GM19468 (cell line): ENCODE results near the gene LOXHD1.

Experiments used
- ATAC-seq: cut with Tn5 transposase; IDR thresholded peaks from one replicate; pipeline ENCODE4 v1.9.1; 2021; ENCODE audit warnings: mild to moderate bottlenecking, moderate library complexity, moderate number of reproducible peaks; ENCODE audit not compliant: unreplicated experiment; ENCODE audit errors: extremely low read depth

LOXHD1 gene

DNA sequence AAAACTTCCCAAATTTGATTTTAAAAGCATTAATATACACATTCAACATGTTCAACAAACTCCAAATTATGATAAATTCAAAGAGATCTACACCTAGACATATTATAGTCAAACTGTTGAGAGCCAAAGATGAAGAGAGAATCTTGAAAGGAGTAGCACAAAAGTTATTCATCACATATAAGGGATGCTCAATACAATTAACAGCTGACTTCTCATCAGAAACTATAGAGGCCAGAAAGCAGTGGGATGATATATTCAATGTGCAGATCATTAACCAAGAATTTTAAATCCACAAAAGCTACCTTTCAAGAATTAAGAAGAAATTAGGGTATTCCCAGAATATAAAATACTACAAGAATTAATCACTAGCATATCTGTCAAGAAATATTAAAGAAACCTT is 75.4 kb downstream of the LOXHD1 start:
- no peak for ATAC-seq

DNA sequence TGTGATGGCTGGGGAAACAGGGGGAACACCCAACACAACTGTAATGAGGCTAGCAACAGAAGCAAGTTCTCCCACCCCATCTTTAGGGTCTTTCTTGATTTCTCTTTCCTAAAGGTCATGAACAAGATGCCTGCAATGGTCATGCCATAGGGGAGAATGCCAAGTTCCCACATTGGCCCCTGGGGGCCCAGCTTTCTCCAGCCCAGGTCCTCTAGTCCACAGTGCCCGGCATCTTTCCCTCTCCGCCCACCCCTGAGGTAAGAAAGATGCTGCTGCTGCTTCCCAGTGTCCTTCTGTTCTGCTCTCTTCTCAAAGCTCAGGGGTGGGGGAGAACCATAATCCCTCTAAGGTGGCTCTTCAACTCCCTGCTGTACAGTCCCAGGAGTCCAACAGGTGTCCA is 78.0 kb downstream of the LOXHD1 start:
- ATAC-seq, result no peak

DNA sequence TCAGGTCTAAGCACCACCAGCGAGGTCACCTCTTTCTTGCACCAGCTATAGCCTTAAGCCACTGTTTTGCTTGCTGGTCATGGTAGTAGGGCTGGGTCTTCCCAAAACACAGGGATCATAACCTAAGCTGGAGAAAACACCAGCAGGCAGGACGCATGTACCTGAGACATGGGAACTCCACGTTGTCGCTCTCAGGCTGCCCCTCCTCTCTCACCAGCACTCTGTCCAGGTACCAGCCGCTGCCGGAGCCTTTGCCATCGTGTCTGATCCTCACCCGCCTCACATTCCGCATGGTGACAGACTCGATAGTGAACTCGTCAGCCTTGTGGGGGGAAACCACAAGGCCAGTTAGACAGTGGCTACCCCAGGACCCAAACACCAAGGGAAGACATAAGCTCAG is 79.5 kb downstream of the LOXHD1 start:
- no peak for ATAC-seq

DNA sequence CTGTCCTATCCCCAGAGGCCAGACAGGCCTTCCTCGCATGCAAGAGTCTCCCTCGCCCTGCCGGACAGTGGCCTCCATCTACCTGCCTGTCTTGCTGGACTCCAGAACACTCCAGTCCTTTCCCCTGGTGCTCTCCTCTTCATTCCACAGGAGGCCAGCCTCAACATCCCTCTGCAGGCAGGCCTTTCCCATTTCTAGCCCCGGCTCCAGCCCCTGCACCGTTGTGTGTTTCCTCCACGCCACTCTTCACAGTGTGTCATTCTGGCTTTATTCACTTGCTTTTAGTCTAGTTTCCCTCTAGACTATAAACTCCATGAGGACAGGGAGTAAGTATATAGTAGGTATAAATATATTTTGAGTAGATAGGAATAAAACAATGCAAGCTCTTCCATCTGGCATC is 81.2 kb downstream of the LOXHD1 start:
- no peak for ATAC-seq

DNA sequence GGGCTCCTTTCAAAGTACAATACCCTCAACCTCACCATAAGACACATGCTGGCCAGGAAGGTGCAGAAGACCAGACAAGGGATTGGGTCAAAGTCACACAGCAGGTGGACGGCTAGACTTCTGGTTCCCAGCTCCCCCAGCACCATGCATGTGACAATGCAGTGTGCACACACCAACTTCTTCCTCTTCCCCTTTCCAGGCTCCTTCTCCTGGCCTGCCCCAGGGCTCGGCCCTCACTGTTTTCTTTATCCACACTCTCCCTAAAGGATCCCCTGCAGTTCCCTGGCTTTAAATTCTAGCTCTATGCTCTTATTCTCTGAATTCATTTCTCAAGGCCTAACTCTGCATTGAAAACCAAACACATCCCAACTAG is 82.3 kb downstream of the LOXHD1 start:
- ATAC-seq, result no peak

DNA sequence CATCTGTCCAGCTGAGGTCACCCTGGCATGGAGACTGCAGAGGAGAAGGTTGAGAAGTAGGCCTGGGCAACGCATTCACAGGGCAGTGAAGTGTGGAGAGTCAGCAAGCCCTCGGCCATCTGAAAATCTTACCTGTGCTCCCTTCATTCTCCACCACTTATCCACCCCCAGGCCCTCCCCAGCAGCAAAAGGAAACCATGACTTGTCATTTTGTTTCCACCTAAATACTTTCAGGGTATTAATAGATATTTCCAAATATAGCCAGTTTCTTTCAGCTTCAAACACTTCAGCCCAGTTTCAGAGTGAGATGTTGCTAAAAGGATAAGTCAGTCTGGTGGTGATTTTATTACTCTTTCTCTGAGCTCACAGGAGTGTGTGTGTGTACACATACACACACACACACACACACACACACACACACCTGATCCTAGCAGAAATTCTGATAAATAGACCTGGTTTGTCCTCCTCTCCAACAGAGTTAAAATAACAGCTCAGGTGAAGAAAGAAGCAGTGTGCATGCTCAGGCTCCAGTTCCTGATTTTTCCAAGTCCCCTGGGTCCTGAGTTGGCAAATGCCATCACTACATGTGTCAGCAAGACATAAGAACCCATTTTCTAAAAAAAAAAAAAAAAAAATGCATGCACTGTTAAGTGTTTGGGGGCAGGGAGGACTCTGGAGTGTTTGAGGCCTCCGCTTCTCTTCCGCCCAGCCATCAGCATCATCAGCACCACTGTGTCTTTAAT is 82.8 kb downstream of the LOXHD1 start:
- ATAC-seq, result no peak

DNA sequence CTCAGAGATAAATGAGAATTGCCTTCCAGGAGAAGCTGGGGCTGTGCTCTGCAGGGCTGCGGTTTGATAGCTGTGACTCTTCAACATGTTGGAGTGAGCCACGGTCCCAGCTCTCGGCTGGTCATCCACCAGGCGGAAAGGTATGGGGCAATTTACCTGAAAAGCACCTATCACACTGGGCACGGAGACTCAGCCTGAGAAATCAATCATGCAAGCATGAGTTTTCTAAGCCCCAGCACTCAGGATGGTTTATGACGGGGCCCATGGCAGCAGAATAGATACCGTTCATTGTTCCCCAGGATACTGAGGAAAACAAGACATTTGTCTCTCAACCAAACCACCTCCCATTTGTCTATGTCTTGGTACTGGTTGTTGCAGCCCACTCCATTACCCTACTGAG is 83.9 kb downstream of the LOXHD1 start:
- no peak for ATAC-seq

DNA sequence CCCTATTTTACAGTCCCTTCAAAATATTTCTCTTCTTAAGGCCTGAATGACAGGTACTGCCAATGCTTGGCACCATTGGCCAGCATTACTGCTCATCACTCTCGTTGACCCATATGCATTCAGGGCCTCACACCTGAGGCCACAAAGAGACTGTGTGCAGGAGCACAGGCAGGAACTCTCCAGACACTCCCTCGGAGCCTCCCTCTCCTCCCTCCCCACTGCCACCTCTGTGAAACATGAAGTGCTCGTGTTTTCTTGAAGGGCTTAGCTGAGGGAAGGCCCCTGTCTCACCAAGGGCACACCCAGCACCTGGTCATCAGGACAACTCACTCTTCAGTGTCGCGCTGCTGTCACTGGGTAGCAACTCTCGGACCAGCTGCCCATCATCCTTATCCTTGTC is 85.3 kb downstream of the LOXHD1 start:
- ATAC-seq, result no peak

DNA sequence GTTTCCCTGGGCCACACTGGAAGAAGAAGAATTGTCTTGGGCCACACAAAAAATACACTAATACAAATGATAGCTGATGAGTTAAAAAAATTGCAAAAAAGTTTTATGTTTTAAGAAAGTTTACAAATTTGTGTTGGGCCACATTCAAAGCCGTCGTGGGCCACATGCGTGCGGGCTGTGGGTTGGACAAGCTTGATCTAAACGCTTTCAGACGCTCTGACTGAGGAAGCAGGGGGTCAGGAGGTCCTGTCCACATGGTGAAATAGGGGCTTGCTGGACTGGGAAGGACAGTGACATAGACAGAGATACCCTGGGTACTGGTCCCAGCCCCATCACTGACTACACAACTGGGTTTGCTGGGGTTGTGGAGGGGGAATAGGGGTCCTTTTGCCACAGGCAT is 86.4 kb downstream of the LOXHD1 start:
- no peak for ATAC-seq

DNA sequence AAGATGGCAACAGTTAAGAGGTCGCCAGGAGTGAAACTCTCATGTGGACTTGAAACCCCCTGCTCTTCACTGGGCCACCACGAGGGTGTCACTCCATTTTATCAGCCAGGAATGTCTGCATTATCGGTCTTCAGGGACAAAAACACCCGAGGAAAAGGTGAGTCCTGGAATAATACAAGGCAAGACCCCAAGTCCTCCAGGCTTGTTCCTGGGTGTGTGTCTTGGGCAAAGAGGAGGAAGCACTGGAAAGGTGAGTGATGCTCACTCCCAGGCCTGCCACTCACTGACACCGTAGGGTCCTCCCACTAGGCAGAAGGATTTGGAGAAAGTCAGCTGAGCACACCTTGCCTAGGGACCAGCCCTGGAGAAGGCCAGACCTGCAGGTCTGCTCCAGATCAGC is 86.9 kb downstream of the LOXHD1 start:
- ATAC-seq, result no peak

DNA sequence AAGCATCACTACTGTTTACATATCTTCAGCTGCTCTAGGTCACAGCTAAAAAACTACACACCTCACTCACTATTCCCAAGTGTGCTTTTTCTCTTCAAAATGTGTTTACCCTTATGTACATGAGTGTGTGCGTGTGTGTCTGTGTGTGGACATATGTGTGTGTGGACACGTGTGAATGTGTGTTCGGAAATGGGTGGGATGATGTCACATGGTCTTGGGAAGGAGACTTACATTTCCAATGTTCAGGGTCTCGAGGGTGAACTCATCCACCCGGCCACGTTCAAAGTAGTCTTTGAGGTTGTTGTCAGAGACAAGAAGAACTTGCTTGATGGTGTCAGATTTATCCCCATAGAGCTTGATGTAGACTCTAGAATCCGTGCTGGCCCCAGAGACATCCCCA is 87.8 kb downstream of the LOXHD1 start:
- ATAC-seq, result no peak

DNA sequence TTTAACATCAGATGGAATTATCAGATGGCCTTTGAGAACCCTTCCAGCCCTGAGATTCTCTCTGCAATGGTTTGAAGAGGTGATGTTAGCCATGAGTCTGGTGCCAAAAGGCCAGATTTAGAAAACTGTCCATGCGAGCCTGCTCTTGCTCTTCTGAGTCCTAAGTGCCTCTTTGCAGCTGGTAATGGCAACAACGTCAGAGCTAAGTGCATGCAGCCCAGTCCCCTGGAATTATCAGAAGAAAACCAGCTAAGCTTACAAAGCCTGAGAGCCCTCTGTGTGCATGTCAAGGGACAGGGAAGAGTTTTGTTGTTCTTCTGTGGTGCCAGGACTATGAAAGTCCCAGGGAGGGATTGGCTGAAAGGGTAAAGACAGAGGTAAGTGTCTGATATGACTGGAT is 89.8 kb downstream of the LOXHD1 start:
- ATAC-seq, result no peak

DNA sequence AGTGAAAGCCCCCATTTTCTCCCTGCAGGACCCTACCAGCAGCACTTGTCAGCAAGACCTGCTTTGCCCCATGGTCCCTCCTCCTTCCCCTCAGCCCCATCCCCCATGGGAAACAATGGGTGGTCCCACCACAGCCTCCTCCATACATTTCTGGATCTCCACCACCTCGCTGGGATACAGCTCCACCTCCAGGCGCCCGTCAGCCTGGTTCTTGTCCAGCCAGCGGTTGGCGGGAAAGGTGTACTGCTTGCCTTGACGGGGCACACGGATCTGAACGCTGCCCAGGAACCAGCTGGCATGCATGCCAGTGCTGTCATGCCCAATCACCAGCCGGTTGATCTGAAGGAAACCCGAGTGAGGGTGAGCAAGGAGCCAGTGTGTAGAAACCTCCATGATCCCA is 90.9 kb downstream of the LOXHD1 start:
- ATAC-seq, result no peak

DNA sequence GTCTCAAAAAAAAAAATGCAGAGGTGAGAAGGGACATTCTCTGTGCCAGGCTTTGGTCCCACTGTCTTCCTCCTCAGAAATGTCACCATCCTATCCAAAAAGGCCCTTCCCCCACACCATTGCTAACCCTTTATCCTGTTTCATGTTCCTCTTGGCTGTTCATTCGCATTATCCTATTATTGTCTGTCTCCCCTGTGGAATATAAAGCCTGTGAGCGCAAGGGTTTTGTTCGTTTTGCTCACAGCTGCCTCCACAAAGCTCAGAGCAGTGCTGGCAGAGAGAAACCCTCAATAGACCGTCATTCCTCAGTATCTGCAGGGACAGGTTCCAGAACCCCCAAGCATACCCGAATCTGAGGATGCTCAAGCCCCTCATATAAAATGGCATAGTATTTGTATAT is 91.8 kb downstream of the LOXHD1 start:
- no peak for ATAC-seq

DNA sequence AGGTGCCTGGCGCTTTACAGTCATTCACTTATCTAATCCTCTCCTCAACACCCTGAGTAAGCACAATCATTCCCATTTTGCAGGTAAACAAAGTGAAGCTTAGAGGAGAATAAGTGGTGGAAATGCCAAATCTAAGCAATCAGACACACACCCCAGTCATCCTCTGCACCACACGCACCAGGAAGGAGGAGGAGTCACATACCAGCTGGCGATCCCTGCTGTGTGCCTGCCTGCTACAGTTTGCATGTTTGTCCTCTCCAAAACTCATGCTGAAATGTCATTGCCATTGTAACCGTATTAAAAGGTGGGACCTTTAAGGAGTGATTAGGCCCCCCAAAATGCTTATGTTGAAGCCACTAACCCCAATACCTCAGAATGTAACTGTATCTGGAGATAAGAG is 93.7 kb downstream of the LOXHD1 start:
- ATAC-seq, result no peak

DNA sequence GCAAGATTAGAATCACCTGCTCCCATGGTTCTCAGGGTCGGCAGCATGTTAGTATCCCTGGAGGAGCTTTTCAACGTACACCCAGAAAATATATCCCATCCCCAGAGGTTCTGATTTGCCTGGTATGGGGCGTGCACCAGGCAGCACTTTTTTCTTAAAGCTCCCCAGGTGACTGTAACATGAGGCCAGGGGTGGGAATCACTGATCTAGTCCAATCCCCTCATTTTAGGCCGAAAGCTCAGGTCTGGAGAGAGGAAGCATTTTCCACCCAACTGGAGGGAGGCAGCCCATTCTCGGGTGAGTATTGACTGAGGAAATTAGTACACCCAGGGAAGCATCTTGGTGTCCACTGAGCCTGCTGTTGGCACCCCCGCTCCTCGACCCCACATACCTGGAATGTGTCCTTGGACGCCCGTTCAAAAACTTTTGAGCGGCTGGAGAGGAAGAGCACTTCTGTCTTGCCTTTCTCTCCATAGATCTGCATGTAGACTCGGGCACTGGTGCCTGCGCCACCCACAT is 94.3 kb downstream of the LOXHD1 start:
- ATAC-seq, result no peak

DNA sequence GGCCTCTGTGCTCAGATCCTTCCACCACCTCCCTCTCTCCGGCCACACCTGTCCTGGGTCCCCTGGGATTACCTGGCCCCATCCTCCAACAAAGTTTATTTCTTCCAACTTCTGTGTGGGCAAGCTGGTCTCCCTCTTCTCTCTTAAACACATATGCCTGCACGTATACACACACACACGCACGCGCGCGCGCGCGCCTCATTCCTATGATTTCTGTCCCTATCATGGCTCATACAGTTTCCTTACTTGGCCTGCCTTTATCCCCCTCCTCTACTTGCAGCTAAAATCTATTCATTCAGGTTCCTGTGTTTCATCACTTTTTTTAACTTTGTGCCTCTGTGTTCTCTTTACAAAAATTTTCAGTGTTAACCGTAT is 96.4 kb downstream of the LOXHD1 start:
- no peak for ATAC-seq

DNA sequence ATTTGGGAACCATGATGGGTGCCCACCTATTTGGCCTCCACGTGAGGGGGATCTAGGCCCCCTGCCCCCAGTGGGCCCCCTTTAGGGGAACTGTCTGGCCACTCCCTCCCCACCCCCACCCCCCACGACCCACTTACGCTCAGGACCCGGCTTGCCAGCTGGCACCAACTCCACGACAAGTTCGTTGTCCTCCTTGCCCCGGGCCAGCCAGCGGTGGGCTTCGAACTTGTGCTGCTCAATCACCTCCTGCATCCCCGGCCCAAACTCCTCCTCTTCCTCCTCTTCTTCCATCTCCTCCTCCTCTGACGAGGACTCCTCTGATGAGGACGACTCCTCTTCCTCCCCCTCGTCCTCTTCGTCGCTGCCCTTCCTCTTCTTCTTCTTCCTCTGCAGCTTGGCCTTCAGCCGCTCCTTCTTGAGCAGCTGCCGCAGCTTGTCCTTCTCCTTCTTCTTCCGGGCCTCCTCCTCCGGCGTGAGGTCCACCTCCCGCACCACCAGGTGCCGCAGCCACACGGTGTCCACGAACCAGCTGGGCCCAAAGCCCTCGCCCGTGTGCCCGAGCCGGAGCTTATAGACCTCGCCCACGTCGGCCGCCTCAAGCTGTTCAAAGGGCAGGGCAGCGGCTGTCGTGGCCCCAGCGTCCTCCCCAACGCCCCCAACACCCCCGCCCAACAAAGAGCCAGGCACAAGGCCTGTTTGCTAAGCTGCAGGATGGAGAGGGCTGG is 96.9 kb downstream of the LOXHD1 start:
- ATAC-seq, result no peak

DNA sequence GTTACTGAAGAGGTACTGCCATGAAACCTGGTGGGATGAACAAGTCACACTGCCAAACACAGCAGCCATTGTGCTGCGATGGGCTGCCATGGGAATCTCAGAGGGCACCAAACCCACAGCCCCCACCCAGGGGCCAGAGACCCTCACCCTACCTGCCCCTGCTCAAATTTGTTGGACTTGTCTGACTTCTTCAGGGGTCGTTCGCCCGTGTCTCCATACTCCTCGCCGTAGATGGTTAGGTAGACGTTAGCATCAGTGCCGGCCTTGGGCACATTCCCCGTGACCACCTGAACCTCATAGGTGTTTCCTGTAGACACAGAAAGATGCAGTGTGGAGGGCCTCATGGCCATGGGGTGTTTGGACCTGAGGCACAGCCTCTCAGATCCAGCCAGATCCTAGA is 97.7 kb downstream of the LOXHD1 start:
- ATAC-seq, result no peak

DNA sequence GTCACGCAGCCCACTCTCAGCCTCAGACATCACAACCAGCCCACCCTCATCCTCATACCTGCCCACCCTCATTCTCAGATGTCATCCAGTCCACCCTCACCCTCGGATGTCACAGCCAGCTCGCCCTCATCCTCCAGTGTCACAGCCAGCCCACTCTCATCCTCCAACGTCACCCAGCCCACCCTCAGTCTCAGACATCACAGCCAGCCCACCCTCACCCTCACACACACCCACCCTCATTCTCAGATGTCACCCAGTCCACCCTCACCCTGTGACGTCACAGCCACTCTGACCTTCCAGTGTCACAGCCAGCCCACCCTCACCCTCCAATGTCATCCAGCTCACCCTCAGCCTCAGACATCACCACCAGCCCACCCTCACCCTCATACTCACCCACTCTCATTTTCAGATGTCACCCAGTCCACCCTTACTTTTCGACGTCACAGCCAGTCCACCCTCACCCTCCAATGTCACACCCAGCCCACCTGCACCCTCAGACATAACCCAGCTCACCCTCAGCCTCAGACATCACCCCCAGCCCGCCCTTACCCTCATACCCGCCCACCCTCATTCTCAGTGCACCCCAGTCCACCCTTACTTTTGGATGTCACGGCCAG is 100.3 kb downstream of the LOXHD1 start:
- ATAC-seq, result no peak

DNA sequence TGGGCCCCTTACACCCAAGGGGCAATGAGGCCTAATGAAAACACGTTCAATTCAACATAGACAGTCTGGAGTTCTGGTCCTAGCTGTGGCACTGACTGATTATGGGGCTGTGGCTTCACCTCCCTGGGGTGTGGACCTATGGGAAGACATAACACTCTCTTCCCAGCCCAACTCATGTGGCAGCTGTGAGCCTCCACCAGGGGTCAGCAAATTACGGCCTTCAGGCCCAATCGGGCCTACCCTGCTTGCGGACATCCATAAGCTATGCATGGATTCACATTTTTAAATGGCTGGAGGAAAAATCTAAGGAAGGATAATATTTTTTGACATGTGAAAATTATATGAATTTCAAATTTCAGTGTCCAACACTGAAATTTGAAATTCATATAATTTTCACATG is 101.3 kb downstream of the LOXHD1 start:
- ATAC-seq, result no peak

DNA sequence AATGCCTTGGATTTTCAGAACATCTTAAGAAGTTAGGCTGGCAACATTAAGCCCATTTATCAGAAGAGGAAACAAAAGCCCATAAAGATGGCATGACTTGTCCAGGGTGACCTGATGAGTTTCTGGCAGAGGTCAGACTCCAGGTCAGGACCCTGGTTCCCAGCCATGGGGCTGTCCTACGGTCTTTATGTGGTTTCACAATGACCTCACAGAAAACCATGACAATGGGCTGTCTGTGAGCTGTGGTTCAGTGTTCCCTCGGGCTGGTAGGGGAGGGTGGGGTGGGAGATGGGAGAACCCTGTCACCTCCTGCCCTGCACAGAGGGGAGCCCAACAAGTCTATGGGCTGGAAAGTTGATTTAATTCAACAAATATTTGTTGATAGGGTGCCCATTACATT is 101.8 kb downstream of the LOXHD1 start:
- ATAC-seq, result no peak
